Brain pericyte (primary cell): Measurements from ENCODE around the gene TNC.
"Not testable (repeated sequence)": the region's sequence is repeated elsewhere in the genome, so short reads cannot be mapped to it uniquely, and the experiment has no call there.

Source experiments
- DNase-seq: peaks from one replicate; pipeline ENCODE4 v3.0.0-alpha.2; 2012; ENCODE audit warnings: low read depth, low spot score

TNC gene

DNA sequence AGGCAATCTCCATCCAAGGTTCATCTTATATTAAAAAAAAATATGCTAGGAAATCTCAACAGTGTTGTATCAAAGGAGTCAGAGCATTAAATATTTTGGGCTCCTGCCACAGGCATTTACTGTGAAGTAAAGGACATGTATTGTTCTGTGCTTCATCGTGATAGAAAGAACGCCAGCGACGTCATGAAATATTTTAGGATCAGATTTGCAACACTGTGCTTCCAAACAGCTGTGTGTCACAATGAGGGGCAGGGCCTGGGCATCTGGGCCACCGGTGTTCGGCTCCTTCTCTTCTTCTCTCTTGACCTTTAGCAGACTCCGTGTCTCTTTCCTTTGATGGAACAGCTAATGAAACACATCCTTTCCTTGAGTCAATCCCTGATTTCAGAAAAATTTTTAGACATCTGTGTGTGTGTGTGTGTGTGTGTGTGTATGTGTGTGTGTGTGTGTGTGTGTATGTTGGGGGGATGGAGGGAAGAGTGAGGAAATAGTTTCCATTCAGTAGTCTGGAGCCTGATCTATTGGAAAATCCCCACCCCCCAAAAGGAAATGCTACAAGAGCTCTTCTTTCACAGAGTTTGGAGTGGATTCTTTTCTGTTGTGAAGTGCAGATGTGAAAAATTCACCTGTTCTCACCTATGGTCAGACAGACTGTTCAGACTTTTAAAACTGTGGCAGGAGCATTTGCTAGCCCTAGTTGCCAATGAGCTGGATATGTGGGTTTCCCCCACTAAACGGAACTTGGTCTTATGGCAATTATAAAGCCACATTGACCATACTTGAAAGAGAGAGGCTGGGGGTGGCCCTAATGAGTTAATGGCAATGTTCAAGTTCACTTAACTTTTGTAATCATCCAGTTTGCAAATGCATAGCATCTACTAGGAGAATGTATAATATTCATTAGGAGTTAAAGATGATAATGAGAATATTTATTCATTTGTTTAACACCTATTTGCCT is 18.1 kb upstream of the TNC start:
- DNase-seq: no peak

GRCh38 chr9:115134941-115135340 is 17.0 kb upstream of the TNC start:
- DNase-seq: no peak

DNA sequence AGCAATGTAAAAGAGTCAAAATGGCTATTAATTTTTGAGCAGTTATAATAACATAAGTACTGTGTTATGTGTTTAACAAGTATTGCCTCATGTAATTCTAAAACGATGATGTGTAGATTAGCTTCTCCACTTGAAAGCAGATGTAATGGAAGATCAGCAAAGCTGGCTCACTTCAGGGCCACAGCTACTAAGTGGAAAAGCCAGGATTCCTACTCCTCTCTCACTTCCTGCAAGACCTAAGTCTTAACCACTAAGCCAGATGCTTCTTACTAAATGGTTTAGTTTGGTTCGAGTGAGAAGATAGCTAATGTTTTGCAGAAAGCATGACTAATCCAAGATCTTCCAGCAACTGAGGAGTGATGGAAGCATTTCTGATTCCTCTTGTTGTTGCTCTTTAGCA is 15.7 kb upstream of the TNC start:
- no peak for DNase-seq

DNA sequence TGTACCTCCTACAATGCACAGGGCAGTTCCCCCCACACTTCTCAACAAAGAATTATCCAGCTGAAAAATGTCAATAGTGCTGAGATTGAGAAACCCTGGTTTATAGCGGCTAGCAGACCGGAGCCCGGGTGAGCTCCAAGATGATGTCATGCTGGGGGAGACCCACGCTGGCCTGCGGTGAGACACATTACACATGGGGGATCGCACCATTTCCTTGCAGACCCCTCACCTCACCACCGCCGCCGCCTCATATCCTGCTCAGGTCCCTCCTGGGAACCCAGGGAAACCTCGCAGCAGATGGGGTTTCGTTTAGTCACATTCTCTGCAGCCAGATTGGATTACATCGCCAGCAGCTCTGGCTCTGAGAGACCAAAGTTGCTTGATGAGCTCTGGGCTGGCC is 14.7 kb upstream of the TNC start:
- DNase-seq: no peak

DNA sequence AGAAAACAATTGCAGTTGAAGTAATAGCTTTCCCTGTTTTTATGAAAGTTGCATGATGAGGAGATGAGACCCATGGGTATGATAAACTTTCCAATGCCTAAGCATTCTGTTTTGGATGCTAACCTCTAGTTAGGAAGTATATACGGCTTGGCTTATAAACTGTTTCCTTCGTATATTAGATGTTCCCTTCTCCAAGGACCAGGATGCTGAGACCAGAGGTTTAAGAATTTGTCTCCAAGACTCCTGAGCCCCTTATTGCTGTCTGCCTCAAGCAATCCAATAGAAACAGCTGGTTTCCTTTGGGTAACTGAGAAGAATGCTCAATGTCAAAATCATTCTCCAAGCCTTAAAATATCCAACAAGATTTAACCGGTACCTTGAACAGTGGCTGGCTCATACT is 12.2 kb upstream of the TNC start:
- no peak for DNase-seq

DNA sequence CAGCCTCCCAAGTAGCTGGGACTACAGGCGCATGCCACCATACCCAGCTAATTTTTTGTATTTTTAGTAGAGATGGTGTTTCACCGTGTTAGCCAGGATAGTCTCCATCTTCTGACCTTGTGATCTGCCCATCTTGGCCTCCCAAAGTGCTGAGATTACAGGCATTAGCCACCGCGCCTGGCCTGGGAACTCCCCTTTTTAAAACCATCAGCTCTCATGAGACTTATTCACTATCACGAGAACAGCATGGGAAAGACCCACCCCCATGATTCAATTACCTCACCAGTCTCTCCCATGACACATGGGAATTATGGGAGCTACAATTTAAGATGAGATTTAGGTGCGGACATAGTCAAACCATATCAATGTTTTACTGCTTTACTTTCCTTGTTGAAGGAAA is 10.8 kb upstream of the TNC start:
- not testable (repeated sequence) for DNase-seq

- no peak for DNase-seq
Measured at GRCh38 chr9:115127191-115127817, 9.3 kb upstream of the TNC start.

DNA sequence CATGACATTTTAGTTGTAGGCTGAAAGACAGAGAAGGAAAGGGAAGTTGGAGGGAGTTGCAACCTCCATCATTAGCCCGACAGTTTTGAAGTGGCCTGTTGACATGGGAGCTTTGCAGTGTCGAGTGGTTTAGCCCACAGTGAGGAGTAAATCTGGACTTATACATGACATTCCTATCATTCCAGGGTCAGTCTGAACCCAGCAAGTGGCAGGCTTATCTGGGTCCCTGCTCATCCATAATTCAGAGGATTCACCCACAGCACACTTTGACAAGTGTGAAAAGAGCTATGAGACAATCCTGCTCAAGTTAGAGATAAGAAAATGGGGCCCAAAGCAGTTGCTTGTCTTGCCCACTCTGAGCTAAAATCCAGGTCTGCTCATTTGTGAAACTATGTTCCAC is 8.4 kb upstream of the TNC start:
- no peak for DNase-seq

- no peak for DNase-seq
Measured at GRCh38 chr9:115122937-115123336, 5.0 kb upstream of the TNC start.

- DNase-seq: no peak
Measured at GRCh38 chr9:115121181-115121580, 3.2 kb upstream of the TNC start.

GRCh38 chr9:115118879-115119218 is 892 bp upstream of the TNC start:
- peak; percentile 62 for DNase-seq

GRCh38 chr9:115116421-115117284 is 1.3 kb downstream of the TNC start:
- no peak for DNase-seq

- no peak for DNase-seq
Measured at GRCh38 chr9:115115924-115116323, 2.0 kb downstream of the TNC start.

DNA sequence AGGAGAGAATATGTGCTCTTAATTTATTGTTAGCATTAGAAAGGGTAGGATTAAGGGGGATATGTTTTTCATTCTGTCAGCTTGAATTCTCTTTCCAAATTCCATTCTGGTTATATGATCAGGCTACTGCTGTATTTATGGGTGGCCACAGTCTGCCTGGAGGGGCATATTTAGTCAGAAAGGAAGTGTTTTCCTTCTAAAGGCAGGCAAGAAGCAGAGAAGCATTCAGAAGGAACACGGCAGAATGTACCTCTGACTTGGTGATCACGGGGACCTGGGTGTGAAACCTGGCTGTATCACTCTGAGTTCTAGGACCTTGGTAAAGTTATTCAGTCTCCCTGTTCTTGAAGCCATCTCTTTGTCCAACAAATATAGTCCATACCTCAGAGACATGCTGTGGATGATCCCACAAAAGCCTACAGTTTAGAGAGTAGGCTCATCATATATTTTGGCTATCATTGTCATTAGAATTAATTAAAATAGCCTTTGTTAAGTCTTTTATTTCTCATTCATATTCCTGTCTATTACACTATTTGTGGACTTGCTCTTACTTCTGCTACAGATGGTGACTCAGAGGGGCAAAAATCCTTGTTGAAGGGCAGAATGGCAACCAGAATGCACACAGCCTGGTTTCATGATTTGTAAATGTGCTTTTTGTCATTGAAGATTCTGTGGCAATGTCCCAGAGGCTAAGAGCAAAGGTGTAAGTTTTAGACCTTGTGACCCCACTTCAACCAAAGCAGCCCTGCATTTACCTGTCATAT is 2.7 kb downstream of the TNC start:
- no peak for DNase-seq

GRCh38 chr9:115114546-115114945 is 3.4 kb downstream of the TNC start:
- DNase-seq: no peak

GRCh38 chr9:115114084-115114483 is 3.9 kb downstream of the TNC start:
- no peak for DNase-seq

GRCh38 chr9:115111874-115112273 is 6.1 kb downstream of the TNC start:
- no peak for DNase-seq

- DNase-seq: no peak
Measured at GRCh38 chr9:115109486-115109885, 8.5 kb downstream of the TNC start.

- DNase-seq: no peak
Measured at GRCh38 chr9:115107701-115108100, 10.3 kb downstream of the TNC start.

DNA sequence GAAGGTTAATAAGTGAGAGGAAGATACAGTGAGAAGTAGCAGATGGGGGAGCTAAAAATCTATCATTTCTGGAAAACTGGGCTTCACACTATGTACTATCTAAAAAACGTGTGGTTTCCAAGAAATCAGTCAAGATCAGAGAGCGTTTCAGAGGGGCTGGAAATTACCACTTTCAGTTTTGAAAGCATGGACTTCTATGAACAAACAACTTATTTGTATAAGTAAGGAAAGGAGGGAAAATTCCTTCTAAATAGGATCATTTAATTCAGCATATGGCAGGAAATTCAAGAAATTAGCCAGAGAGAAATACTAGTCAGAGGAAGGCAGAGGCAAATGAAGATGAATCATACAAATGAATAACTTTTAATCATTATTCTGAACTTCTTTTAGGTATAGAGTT is 11.3 kb downstream of the TNC start:
- no peak for DNase-seq

DNA sequence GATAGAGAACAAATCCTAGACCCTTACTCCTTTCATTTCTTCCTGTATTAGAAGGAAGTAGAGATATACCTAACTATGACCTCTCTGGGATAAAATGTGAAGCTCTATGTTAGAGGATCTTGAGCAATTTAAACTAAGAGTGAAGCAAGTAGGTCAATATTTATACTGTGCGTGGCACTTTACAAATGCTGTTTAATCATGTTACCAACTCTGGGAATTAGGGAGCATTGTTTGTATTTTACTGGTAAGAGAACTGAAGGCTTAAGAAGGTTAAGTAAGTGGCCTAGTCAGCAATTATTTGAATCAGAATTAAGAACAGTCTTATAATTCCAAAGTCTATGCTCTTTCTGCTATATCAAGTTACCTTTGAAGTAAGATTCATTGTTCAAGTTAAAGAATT is 12.0 kb downstream of the TNC start:
- DNase-seq: no peak

- DNase-seq: no peak
Measured at GRCh38 chr9:115104908-115105307, 13.0 kb downstream of the TNC start.
